ENCODE data around the gene SNAP47.

SNAP47 gene

DNA sequence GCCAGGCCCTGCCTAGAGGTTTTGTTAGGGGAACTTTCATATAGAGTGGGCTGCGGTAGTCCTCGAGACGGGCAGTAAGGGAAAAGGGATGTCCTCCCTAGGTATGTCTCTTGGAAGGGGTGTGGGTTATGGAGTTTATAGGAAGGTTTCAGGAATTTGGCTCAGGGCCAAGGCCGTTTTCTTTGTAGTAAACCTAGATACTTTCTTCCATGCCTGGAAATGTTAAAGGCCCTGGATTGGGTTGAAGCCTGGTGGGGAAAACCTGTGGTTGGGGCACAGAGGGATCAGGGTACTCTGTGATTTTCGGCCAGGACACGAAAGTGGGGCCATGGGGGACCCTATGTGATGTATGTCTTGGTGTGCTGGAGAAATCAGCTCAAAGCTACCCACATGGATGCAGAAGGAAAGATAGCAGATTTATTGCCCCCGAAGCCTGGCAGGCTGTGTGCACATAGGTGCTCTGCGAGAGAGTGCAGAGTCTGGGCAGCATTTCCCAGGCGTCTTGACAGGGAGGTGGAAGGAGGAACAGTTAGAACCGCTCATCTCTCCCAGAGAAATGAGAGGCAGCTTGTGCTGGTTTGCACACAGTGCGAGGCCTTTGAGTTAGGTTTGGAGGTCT, 1.7 kb downstream of the SNAP47 start:
- H3K4me3 ChIP-seq (ENCODE audit: low read depth, low read length) = no peak overlapping the region
- TF ChIP-seq, protein P1, sequence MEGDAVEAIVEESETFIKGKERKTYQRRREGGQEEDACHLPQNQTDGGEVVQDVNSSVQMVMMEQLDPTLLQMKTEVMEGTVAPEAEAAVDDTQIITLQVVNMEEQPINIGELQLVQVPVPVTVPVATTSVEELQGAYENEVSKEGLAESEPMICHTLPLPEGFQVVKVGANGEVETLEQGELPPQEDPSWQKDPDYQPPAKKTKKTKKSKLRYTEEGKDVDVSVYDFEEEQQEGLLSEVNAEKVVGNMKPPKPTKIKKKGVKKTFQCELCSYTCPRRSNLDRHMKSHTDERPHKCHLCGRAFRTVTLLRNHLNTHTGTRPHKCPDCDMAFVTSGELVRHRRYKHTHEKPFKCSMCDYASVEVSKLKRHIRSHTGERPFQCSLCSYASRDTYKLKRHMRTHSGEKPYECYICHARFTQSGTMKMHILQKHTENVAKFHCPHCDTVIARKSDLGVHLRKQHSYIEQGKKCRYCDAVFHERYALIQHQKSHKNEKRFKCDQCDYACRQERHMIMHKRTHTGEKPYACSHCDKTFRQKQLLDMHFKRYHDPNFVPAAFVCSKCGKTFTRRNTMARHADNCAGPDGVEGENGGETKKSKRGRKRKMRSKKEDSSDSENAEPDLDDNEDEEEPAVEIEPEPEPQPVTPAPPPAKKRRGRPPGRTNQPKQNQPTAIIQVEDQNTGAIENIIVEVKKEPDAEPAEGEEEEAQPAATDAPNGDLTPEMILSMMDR (IDR thresholded peaks at IDR 0.05; ENCODE audit: low read depth, low read length, missing control alignments) = no peak
- no peak for DNase-seq (ENCODE audit: low read depth)
- in situ Hi-C loops (cut with HindIII; ENCODE audit: low sequenced_read_pairs) = no loop called here

- in situ Hi-C loops (cut with HindIII; ENCODE audit: low sequenced_read_pairs) = no loop called here
- DNase-seq (ENCODE audit: low read depth) = no peak
- H3K4me3 ChIP-seq (ENCODE audit: low read depth, low read length) = no peak overlapping the region
- TF ChIP-seq, protein P1 (IDR thresholded peaks at IDR 0.05; ENCODE audit: low read depth, low read length, missing control alignments) = no peak
These were observed 3.6 kb downstream of the SNAP47 start for GRCh38 chr1:227738820-227739219.

GRCh38 chr1:227739636-227740035, 4.4 kb downstream of the SNAP47 start:
- in situ Hi-C loops (cut with HindIII; ENCODE audit: low sequenced_read_pairs) = no loop called here
- no peak overlapping the region for H3K4me3 ChIP-seq (ENCODE audit: low read depth, low read length)
- DNase-seq (ENCODE audit: low read depth) = no peak
- TF ChIP-seq, protein P1 (IDR thresholded peaks at IDR 0.05; ENCODE audit: low read depth, low read length, missing control alignments) = no peak

DNA sequence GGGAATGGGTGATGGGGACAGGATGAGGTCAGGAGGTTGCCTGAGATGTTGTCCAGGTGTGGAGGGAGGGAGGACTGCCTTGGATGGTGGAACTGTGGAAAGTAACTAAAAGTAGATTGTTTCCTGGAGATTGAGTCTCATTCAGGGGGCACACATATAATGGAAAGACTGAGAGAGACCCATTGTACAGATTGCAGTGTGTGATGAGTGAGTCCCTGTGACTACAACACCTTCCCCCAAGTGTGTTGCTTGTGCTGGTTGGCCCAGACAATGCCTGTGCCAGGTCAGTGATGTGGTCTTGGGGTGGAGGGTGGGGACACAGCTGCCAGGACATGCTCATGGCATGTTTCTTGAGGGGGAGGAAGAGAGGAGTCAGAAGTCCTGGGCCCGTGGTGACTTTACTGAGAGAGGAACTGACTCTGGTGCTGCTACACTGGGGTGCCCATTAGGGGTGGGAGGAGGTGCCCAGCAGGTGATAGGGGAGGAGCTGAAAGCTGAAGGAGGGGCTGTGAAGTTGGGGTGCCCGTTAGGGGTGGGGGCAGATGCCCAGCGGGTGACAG, 5.2 kb downstream of the SNAP47 start:
- no peak for DNase-seq (ENCODE audit: low read depth)
- in situ Hi-C loops (cut with HindIII; ENCODE audit: low sequenced_read_pairs) = no loop called here
- H3K4me3 ChIP-seq (ENCODE audit: low read depth, low read length) = no peak overlapping the region
- TF ChIP-seq, protein P1 (IDR thresholded peaks at IDR 0.05; ENCODE audit: low read depth, low read length, missing control alignments) = no peak

- no peak overlapping the region for H3K4me3 ChIP-seq (ENCODE audit: low read depth, low read length)
- in situ Hi-C loops (cut with HindIII; ENCODE audit: low sequenced_read_pairs) = no loop called here
- TF ChIP-seq, protein P1 (IDR thresholded peaks at IDR 0.05; ENCODE audit: low read depth, low read length, missing control alignments) = no peak
- no peak for DNase-seq (ENCODE audit: low read depth)
These were observed 6.1 kb downstream of the SNAP47 start for GRCh38 chr1:227741166-227741870.

DNA sequence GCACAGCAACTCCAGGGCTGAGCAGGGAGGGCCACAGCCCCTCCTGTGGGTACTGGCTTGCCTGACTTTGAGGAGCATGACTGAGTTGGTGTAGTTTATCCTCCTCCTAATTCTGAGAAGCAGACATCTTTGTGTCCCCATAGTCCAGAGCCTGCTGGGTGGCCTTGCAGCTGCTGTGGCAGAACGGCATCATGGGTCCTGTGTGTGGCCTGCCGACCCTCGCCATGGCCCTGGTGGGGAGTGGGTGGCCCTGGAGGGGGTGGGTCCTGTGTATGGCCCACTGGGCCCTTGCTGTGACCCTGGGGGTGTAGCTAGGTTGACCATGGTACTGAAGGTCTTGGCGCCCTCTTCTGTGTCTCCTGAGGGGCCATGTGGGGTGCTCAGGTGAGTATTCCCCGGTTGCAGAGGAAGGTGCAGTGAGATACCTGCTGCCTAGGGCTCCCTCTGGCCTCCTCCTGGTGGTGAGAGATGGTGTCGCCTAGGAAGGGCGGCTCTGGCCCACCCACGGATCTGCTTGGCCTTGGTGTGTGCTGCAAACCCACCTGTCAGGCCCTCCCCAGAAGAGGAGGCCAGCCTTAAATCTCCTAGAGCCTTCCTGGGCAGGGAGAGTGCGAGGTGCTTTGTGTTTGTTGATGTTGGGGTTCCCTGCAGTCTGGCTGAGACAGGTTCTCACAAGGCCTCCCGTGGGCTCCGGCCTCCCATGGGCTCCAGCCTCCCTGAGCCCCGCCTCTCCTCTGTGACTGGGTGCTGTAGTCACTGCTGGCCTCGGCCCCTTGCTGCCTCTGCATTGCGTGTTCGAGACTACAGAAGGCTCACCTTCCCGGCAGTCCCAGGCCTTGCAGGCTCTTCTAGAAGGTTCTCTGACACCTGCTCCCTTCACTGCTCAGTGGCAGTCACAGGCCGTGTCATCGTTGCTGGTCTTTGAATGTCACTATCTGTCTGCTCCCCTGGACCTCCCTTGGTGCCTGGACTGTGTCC, 7.8 kb downstream of the SNAP47 start:
- H3K4me3 ChIP-seq (ENCODE audit: low read depth, low read length) = no peak overlapping the region
- TF ChIP-seq, protein P1 (IDR thresholded peaks at IDR 0.05; ENCODE audit: low read depth, low read length, missing control alignments) = no peak
- DNase-seq (ENCODE audit: low read depth) = no peak
- in situ Hi-C loops (cut with HindIII; ENCODE audit: low sequenced_read_pairs) = no loop called here

Data from astrocyte of the cerebellum (primary cell).